HEK293 (cell line): ENCODE measurements around the gene NONO.

Experiments
- CTCF ChIA-PET: fragments of 350-600 bp; formaldehyde crosslinking; extraction: SDS; loops from one replicate; lab custom pipeline; 2021; ENCODE audit warnings: antibody characterized with exemption; lab: Yijun Ruan, JAX
- POLR2A ChIA-PET: fragments of 300-600 bp; formaldehyde crosslinking; extraction: SDS; loops from one replicate; lab custom pipeline; 2020; ENCODE audit warnings: antibody characterized with exemption, inconsistent platforms; lab: Yijun Ruan, JAX
- H3K27ac ChIP-seq: fragments of 200-500 bp; sonication (Bioruptor generic); 2 replicates; pipeline ENCODE4 v1.5.1; 2014; ENCODE audit warnings: low read depth, low read length, control low read depth, inconsistent platforms; ENCODE audit errors: extremely low read depth
- H3K36me3 ChIP-seq, 2 experiments: fragments of 200-500 bp in 1 of 2; sonication (Bioruptor generic) in 1 of 2; 1 replicate in 1 of 2; 2 replicates in 1 of 2; pipeline ENCODE4 v1.5.1; 2014 to 2017; ENCODE audit warnings: inconsistent platforms in 2 of 2, low read length in 2 of 2; ENCODE audit not compliant: control insufficient read depth in 2 of 2, insufficient read depth in 1 of 2
- H3K4me1 ChIP-seq: fragments of 200-500 bp; sonication (Bioruptor generic); 2 replicates; pipeline ENCODE4 v1.5.1; 2014; ENCODE audit warnings: mild to moderate bottlenecking, low read length, inconsistent platforms; ENCODE audit not compliant: control insufficient read depth, insufficient read depth
- H3K4me3 ChIP-seq: 2 replicates; pipeline ENCODE4 v1.5.1; 2011; ENCODE audit warnings: low read depth, mild to moderate bottlenecking, control low read depth, low read length, moderate library complexity
- H3K9me3 ChIP-seq: fragments of 200-500 bp; sonication (Bioruptor generic); 2 replicates; pipeline ENCODE4 v1.5.1; 2014; ENCODE audit warnings: low read depth, low read length, inconsistent platforms; ENCODE audit not compliant: control insufficient read depth, insufficient read depth
- CTCF ChIP-seq: fragments of 450-650 bp; formaldehyde crosslinking; IDR thresholded peaks from 2 replicates; pipeline ENCODE4 v1.5.1; 2016; ENCODE audit warnings: missing biosample characterization, missing genetic modification characterization
- GLI2 ChIP-seq: fragments of 450-650 bp; formaldehyde crosslinking; IDR thresholded peaks from 2 replicates; pipeline ENCODE4; 2017; ENCODE audit warnings: missing biosample characterization, missing genetic modification characterization, low read depth, borderline replicate concordance
- GLI4 ChIP-seq: fragments of 450-650 bp; formaldehyde crosslinking; IDR thresholded peaks from 2 replicates; pipeline ENCODE4 v1.5.1; 2016; ENCODE audit warnings: missing biosample characterization, missing genetic modification characterization
- GLIS1 ChIP-seq: fragments of 450-650 bp; formaldehyde crosslinking; IDR thresholded peaks from 2 replicates; pipeline ENCODE4 v1.5.1; 2016; ENCODE audit warnings: missing biosample characterization, missing genetic modification characterization
- KLF9 ChIP-seq: fragments of 450-650 bp; formaldehyde crosslinking; IDR thresholded peaks from 2 replicates; pipeline ENCODE4 v1.5.1; 2016; ENCODE audit warnings: missing biosample characterization, missing genetic modification characterization, low read depth
- PRDM1 ChIP-seq: fragments of 450-650 bp; formaldehyde crosslinking; IDR thresholded peaks from 2 replicates; pipeline ENCODE4; 2016; ENCODE audit warnings: missing biosample characterization, missing genetic modification characterization
- SP2 ChIP-seq: fragments of 450-650 bp; formaldehyde crosslinking; IDR thresholded peaks from 2 replicates; pipeline ENCODE4 v1.5.1; 2016; ENCODE audit warnings: missing biosample characterization, missing genetic modification characterization
- ZBTB1 ChIP-seq: fragments of 450-650 bp; formaldehyde crosslinking; IDR thresholded peaks from 2 replicates; pipeline ENCODE4 v1.5.1; 2016; ENCODE audit warnings: missing biosample characterization, missing genetic modification characterization
- ZBTB20 ChIP-seq: fragments of 450-650 bp; formaldehyde crosslinking; IDR thresholded peaks from 2 replicates; pipeline ENCODE4 v1.5.1; 2016; ENCODE audit warnings: missing biosample characterization, missing genetic modification characterization
- ZNF114 ChIP-seq: fragments of 450-650 bp; formaldehyde crosslinking; IDR thresholded peaks from 2 replicates; pipeline ENCODE4 v1.5.0; 2017; ENCODE audit warnings: missing biosample characterization, missing genetic modification characterization
- ZNF148 ChIP-seq: fragments of 450-650 bp; formaldehyde crosslinking; IDR thresholded peaks from 2 replicates; pipeline ENCODE4 v1.5.0; 2017; ENCODE audit warnings: missing biosample characterization, missing genetic modification characterization, borderline replicate concordance
- ZNF202 ChIP-seq: fragments of 450-650 bp; formaldehyde crosslinking; IDR thresholded peaks from 2 replicates; pipeline ENCODE4 v1.5.1; 2016; ENCODE audit warnings: missing biosample characterization, missing genetic modification characterization, borderline replicate concordance
- ZNF280D ChIP-seq: fragments of 450-650 bp; formaldehyde crosslinking; IDR thresholded peaks from 2 replicates; pipeline ENCODE4 v1.5.1; 2016; ENCODE audit warnings: missing biosample characterization, missing genetic modification characterization
- ZNF311 ChIP-seq: fragments of 450-650 bp; formaldehyde crosslinking; IDR thresholded peaks from 2 replicates; pipeline ENCODE4 v1.5.1; 2017; ENCODE audit warnings: missing biosample characterization, missing genetic modification characterization, borderline replicate concordance
- ZNF341 ChIP-seq: fragments of 450-650 bp; formaldehyde crosslinking; IDR thresholded peaks from 2 replicates; pipeline ENCODE4; 2016; ENCODE audit warnings: low read depth, missing biosample characterization, missing genetic modification characterization
- ZNF433 ChIP-seq: fragments of 450-650 bp; formaldehyde crosslinking; IDR thresholded peaks from 2 replicates; pipeline ENCODE4 v1.5.1; 2016; ENCODE audit warnings: missing biosample characterization, missing genetic modification characterization, low read depth
- ZNF449 ChIP-seq: fragments of 450-650 bp; formaldehyde crosslinking; IDR thresholded peaks from 2 replicates; pipeline ENCODE4 v1.5.1; 2017; ENCODE audit warnings: missing biosample characterization, mild to moderate bottlenecking, missing genetic modification characterization, moderate library complexity
- ZNF473 ChIP-seq: fragments of 450-650 bp; formaldehyde crosslinking; IDR thresholded peaks from 2 replicates; pipeline ENCODE4 v1.5.1; 2017; ENCODE audit warnings: missing biosample characterization, missing genetic modification characterization
- ZNF558 ChIP-seq: fragments of 450-650 bp; formaldehyde crosslinking; IDR thresholded peaks from 2 replicates; pipeline ENCODE4 v1.5.1; 2016; ENCODE audit warnings: missing biosample characterization, missing genetic modification characterization
- ZNF561 ChIP-seq: fragments of 450-650 bp; IDR thresholded peaks from 2 replicates; pipeline ENCODE4 v1.5.1; 2018; ENCODE audit warnings: missing biosample characterization, missing genetic modification characterization, borderline replicate concordance
- ZNF580 ChIP-seq: fragments of 450-650 bp; formaldehyde crosslinking; IDR thresholded peaks from 2 replicates; pipeline ENCODE4 v1.5.1; 2016; ENCODE audit warnings: missing biosample characterization, missing genetic modification characterization
- ZNF629 ChIP-seq: fragments of 450-650 bp; formaldehyde crosslinking; IDR thresholded peaks from 2 replicates; pipeline ENCODE4 v1.5.1; 2017; ENCODE audit warnings: missing biosample characterization, missing genetic modification characterization
- ZNF654 ChIP-seq: fragments of 450-650 bp; formaldehyde crosslinking; IDR thresholded peaks from 2 replicates; pipeline ENCODE4 v1.5.1; 2016; ENCODE audit warnings: low read depth, missing biosample characterization, missing genetic modification characterization
- ZSCAN23 ChIP-seq: fragments of 450-650 bp; formaldehyde crosslinking; IDR thresholded peaks from 2 replicates; pipeline ENCODE4 v1.5.1; 2016; ENCODE audit warnings: missing biosample characterization, missing genetic modification characterization
- ZXDB ChIP-seq: fragments of 450-650 bp; formaldehyde crosslinking; IDR thresholded peaks from 2 replicates; pipeline ENCODE4 v1.5.1; 2016; ENCODE audit warnings: missing biosample characterization, missing genetic modification characterization
- TF ChIP-seq, protein P1 (sequence below): fragments of 450-650 bp; formaldehyde crosslinking; IDR thresholded peaks from 2 replicates; pipeline ENCODE4 v1.5.1; 2016; ENCODE audit warnings: missing biosample characterization, missing genetic modification characterization

Gene NONO

DNA sequence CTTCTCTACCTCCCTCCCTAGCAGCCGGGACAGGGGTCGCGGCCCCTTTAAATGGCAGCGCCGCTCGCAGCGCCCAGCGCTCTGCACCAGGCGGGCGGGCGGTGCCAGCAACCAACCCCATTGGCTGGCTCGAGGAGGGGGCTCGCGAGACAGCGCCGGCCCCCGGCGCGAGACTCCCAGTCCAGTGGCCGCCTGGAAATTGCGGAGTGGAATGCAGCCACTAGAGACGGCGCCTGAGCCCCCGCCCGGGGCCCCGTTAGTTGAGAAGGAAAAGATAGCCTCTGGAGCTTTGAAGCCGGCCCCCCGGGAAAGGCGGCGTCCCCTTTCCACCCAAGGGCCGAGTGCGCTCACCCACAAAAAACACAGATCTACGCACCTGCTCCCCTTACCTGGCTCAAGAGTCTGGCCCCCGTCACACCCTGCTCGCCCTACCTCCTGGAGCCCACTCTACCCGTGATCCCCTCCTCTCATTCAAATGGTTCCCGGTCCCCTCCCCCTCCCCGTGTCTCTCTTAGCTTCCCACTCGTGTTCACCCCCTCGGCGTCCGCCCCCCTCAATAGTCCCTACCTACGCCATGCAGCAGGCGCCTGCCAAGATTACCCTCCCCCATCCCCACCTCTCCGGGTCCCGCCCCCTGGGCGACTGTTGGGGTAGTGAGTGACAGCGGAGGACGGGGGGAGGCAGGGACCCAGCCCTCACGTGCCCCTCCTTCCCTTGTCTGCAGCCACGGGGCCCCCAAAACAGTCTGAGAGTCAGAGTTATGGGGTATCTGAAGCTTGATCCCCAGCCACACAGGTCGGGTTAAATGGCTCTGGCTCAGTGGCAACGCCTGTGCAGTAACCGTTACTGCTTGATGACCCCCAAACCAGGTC lies 29.1 kb upstream of the NONO start, which contains the start of gene ZMYM3:
Gene ZMYM3, minus strand, starts transcription at position 49 of the 872 bp plus-strand sequence. CDS start 885 bp downstream, outside the sequence.
- peak within 1 kb of the TSS; percentile 85 for H3K4me3 ChIP-seq
- H3K4me1 ChIP-seq, result peaks cover 5% of the 10 kb centered on the region; the same call in 1 of the 2 replicates
- H3K36me3 ChIP-seq, result peaks cover 0 to 20% of the 10 kb centered on the region in 2 experiments; a peak in 2 of 3 replicates
- no peaks in the 10 kb centered on the region for H3K9me3 ChIP-seq
- ChIA-PET CTCF (interaction anchor here (0.6 to 1.2 kb wide), 6 partner anchors 9 to 398 kb away, joined by 3 to 4 read pairs (median 3); partner anchors contain the start of gene NONO), POLR2A (interaction anchor here (0.6 to 2.3 kb wide), 9 partner anchors 24 to 569 kb away, joined by 3 to 34 read pairs (median 4); partner anchors contain the start of genes NONO and TAF1)
- H3K27ac ChIP-seq, result peak within 1 kb of the TSS; percentile 74; the same call in 1 of the 2 replicates
- TF ChIP-seq ZNF449, result peak; percentile 57; the same call in 1 of the 2 replicates
- peak; percentile 76 for TF ChIP-seq ZXDB (tag by site-specific recombination)
- no peak for TF ChIP-seq ZNF114 (tag by site-specific recombination)
- TF ChIP-seq ZNF280D, result 0 out of 2 replicates have a peak, but pooled peaks have one; percentile 15
- no peak for TF ChIP-seq PRDM1 (tag by site-specific recombination)
- no peak for TF ChIP-seq ZNF473 (tag by site-specific recombination)
- 0 out of 2 replicates have a peak, but pooled peaks have one; percentile 27 for TF ChIP-seq GLI4 (tag by site-specific recombination)
- TF ChIP-seq ZNF148 (tag by site-specific recombination), result no peak
- TF ChIP-seq, protein P1, sequence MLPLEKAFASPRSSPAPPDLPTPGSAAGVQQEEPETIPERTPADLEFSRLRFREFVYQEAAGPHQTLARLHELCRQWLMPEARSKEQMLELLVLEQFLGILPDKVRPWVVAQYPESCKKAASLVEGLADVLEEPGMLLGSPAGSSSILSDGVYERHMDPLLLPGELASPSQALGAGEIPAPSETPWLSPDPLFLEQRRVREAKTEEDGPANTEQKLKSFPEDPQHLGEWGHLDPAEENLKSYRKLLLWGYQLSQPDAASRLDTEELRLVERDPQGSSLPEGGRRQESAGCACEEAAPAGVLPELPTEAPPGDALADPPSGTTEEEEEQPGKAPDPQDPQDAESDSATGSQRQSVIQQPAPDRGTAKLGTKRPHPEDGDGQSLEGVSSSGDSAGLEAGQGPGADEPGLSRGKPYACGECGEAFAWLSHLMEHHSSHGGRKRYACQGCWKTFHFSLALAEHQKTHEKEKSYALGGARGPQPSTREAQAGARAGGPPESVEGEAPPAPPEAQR (tag by site-specific recombination), result no peak
- TF ChIP-seq ZNF341 (tag by site-specific recombination), result 0 out of 2 replicates have a peak, but pooled peaks have one; percentile 41
- TF ChIP-seq SP2 (tag by site-specific recombination), result peak; percentile 68
- no peak for TF ChIP-seq ZNF433
- TF ChIP-seq KLF9 (tag by site-specific recombination), result peak; percentile 72
- TF ChIP-seq ZBTB20 (tag by site-specific recombination), result peak; percentile 72; the same call in 1 of the 2 replicates
- TF ChIP-seq GLIS1, result peak; percentile 80
- no peak for TF ChIP-seq ZNF580 (tag by site-specific recombination)
- no peak; the same call in 1 of the 2 replicates for TF ChIP-seq CTCF (tag by site-specific recombination)
- no peak for TF ChIP-seq ZNF654 (tag by site-specific recombination)
- no peak for TF ChIP-seq ZNF558 (tag by site-specific recombination)
- TF ChIP-seq ZNF561, result peak; percentile 77; the same call in 1 of the 2 replicates
- no peak for TF ChIP-seq ZNF311
- no peak for TF ChIP-seq ZNF202 (tag by site-specific recombination)
- no peak; the same call in none of the 2 replicates for TF ChIP-seq ZNF629 (tag by site-specific recombination)
- no peak for TF ChIP-seq ZSCAN23
- TF ChIP-seq GLI2 (tag by site-specific recombination), result no peak
- TF ChIP-seq ZBTB1, result no peak
